ENCODE results near the gene TXNDC17.

GRCh38 chr17:6602141-6602540, 38.7 kb upstream of the TXNDC17 start:
- TF ChIP-seq POLR2A (IDR thresholded peaks at IDR 0.05) (no peak), CTCF (IDR thresholded peaks at IDR 0.05) (no peak)

Data from uterus (tissue), 2 donors.